Measurements from ENCODE around the gene NLGN1.

DNA sequence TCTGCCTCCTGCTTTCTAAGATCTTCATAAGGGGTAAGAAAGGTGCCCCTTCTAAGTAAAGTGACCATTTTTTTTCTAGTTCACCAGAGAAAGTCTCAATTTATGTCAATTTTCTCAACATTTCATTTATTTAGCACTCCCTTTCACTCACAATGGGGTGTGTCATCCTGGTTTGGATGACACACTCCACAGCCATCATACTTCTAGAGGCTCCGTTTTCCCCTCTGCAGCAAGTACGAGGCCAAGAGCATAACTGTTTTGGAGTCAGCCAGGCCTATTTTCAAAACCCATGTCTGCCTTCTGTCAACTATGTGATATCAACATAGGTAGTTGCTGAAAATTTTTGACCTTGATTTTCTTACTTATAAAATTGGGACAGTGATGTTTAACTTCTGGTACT, 703.2 kb downstream of the NLGN1 start:
- TF ChIP-seq POLR2A (IDR thresholded peaks at IDR 0.05) (no peak), POLR2AphosphoS5 (IDR thresholded peaks at IDR 0.05) (no peak)
- TF ChIP-seq, protein P1, sequence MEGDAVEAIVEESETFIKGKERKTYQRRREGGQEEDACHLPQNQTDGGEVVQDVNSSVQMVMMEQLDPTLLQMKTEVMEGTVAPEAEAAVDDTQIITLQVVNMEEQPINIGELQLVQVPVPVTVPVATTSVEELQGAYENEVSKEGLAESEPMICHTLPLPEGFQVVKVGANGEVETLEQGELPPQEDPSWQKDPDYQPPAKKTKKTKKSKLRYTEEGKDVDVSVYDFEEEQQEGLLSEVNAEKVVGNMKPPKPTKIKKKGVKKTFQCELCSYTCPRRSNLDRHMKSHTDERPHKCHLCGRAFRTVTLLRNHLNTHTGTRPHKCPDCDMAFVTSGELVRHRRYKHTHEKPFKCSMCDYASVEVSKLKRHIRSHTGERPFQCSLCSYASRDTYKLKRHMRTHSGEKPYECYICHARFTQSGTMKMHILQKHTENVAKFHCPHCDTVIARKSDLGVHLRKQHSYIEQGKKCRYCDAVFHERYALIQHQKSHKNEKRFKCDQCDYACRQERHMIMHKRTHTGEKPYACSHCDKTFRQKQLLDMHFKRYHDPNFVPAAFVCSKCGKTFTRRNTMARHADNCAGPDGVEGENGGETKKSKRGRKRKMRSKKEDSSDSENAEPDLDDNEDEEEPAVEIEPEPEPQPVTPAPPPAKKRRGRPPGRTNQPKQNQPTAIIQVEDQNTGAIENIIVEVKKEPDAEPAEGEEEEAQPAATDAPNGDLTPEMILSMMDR (IDR thresholded peaks at IDR 0.05) = no peak
